H4 (cell line): ENCODE results near the gene CAMTA1. TPM values are rescaled to one million over a fixed set of nuclear protein-coding genes. Genes with fewer than 3 reads are reported as not detected.
"Not testable (repeated sequence)": the region's sequence is repeated elsewhere in the genome, so short reads cannot be mapped to it uniquely, and the experiment has no call there.

Source experiments
- DNase-seq: peaks from one replicate; pipeline ENCODE4 v3.0.0-alpha.2; 2015; ENCODE audit warnings: low spot score
- total RNA-seq: library from RNA; depleted of rRNA; stranded (reverse); fragments of >200 nt; shearing (Covaris generic); gene quantifications from 2 replicates; pipeline ENCODE4 v1.2.3, GENCODE V29; 2014

Gene CAMTA1
- total RNA-seq, 1 experiment from 2014 or later: 98.2 TPM

DNA sequence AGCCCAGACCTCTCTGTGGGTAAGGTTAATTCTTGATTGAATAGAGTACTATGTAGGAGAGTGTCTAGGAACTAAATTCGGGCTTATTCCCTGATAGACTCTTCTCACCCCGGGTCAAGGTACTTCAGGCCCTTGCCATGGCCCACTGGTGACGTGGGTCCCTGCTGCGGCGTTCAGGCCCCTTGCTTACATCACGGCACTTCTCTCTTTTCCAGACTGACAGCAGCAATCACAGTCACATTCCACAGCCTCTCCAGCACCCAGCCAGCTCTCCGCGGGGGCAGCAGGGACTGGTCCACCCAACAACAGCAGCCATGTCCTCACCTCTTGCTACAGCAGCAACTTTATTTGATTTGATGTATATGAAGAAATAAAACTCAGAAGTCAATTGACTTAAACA lies 584.6 kb downstream of the CAMTA1 start:
- no peak for DNase-seq

- DNase-seq: no peak
These were observed 586.7 kb downstream of the CAMTA1 start for GRCh38 chr1:7371926-7372325.

GRCh38 chr1:7372477-7373120 lies 587.3 kb downstream of the CAMTA1 start:
- no peak for DNase-seq

- no peak for DNase-seq
These were observed 588.0 kb downstream of the CAMTA1 start for GRCh38 chr1:7373251-7373650.

- no peak for DNase-seq
These were observed 588.8 kb downstream of the CAMTA1 start for GRCh38 chr1:7373876-7374562.

- DNase-seq: no peak
These were observed 589.4 kb downstream of the CAMTA1 start for GRCh38 chr1:7374563-7375160.

DNA sequence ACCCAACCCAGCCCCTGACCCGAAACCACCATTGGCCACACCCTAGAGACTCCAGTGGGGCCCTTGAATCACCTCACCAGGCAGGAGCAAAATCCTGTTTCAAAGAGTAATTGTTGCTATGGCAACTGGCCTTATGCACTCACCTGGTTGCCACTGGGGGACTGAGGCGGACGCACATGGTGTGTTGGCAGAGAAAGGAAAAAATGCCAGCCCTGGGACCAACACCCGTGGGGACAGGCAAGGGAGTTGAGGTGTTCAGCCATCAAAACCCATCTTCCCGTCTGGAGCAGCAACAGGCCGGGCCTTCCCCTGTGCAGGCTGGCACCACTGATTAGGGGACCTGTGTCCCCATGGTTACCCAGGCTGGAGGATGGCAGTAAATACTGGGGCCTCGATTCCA lies 590.1 kb downstream of the CAMTA1 start:
- no peak for DNase-seq

- DNase-seq: no peak
These were observed 590.8 kb downstream of the CAMTA1 start for GRCh38 chr1:7375781-7376660.

DNA sequence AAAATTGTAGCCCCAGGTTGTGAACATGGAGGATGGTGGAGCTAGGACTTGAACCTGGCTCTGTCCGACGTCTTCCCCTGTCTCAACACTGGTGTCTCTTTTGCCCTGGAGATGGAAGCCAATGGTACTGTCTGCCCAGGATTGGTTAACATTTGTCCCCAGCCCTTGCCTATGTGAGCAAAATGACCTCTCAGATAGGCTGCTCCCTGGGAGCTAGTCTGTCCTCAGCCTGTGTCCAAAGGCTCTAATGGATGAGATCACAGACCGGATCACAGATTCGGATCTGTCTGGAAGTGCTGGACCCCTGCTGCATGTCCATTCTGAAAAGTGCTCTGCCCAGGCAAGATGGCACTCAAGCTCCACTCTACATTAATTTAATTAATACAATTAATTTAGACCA lies 591.4 kb downstream of the CAMTA1 start:
- no peak for DNase-seq

- no peak for DNase-seq
These were observed 593.3 kb downstream of the CAMTA1 start for GRCh38 chr1:7378346-7379130.

GRCh38 chr1:7379441-7379971 lies 594.3 kb downstream of the CAMTA1 start:
- peak; percentile 47 for DNase-seq

GRCh38 chr1:7380068-7380467 lies 594.8 kb downstream of the CAMTA1 start:
- not testable (repeated sequence) for DNase-seq

- no peak for DNase-seq
These were observed 595.5 kb downstream of the CAMTA1 start for GRCh38 chr1:7380712-7381111.

GRCh38 chr1:7381729-7382128 lies 596.5 kb downstream of the CAMTA1 start:
- not testable (repeated sequence) for DNase-seq

- DNase-seq: no peak
These were observed 597.7 kb downstream of the CAMTA1 start for GRCh38 chr1:7382971-7383370.

- no peak for DNase-seq
These were observed 598.6 kb downstream of the CAMTA1 start for GRCh38 chr1:7383671-7384520.

DNA sequence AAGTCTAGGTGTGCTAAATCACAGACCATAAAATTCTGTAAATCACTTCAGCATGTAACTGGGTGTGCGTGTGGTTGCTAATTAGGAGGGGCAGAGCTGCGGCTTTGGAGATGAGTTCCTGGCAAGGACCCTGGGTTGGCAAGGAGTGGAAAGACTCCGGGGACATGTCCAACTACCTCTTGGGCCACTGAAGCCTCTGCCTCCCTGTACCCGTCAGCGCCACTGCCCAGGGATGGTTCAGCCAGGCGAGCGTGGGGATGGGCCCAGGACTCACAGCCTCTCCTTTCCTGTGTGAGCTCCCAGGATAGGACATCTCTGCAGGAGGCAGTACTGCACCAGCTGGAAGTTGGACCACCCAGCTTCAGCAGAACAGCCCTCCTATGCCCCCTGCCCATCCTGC lies 599.4 kb downstream of the CAMTA1 start:
- DNase-seq: no peak

GRCh38 chr1:7385471-7386225 lies 600.4 kb downstream of the CAMTA1 start:
- no peak for DNase-seq
